Activated CD4-positive, alpha-beta memory T cell treated with anti-CD3 and anti-CD28 coated beads, Interleukin-2, amount 10 ng/mL, durations not matched to agents 7 days and 5 days (primary cell): ENCODE results near the gene IRX5. TPM values are rescaled to one million over a fixed set of nuclear protein-coding genes. Genes with fewer than 3 reads are reported as not detected.

Experiments
- CTCF ChIA-PET: fragments of 350-600 bp; sonication (Branson Sonifier 250); formaldehyde crosslinking; loops from one replicate; lab custom pipeline; 2021; ENCODE audit warnings: antibody characterized with exemption, inconsistent platforms; lab: Charles Lee
- POLR2A ChIA-PET: fragments of 350-600 bp; sonication (Branson Sonifier 250); formaldehyde crosslinking; loops from one replicate; lab custom pipeline; 2021; ENCODE audit warnings: antibody characterized with exemption; lab: Charles Lee
- DNase-seq: peaks from one replicate; pipeline ENCODE4 v3.0.0-alpha.2; 2020
- H3K27ac Mint-ChIP-seq: one replicate; pipeline ENCODE4 v1.8.0; 2021; ENCODE audit warnings: mild to moderate bottlenecking, mixed read lengths
- H3K27me3 Mint-ChIP-seq: one replicate; pipeline ENCODE4 v1.8.0; 2021; ENCODE audit warnings: mixed read lengths
- H3K36me3 Mint-ChIP-seq: one replicate; pipeline ENCODE4 v1.8.0; 2021; ENCODE audit warnings: low read depth, mixed read lengths
- H3K4me1 Mint-ChIP-seq: one replicate; pipeline ENCODE4 v1.8.0; 2021; ENCODE audit warnings: mixed read lengths
- H3K4me3 Mint-ChIP-seq: one replicate; pipeline ENCODE4 v1.8.0; 2021; ENCODE audit warnings: mild to moderate bottlenecking, mixed read lengths
- H3K9me3 Mint-ChIP-seq: one replicate; pipeline ENCODE4 v1.8.0; 2021; ENCODE audit warnings: mixed read lengths
- total RNA-seq, 2 experiments: library from RNA; stranded (reverse); gene quantifications; one replicate each; pipeline ENCODE4 v1.2.3, GENCODE V29; 2021

The IRX5 gene
- total RNA-seq, 2 experiments from 2014 or later = 0.38 TPM

DNA sequence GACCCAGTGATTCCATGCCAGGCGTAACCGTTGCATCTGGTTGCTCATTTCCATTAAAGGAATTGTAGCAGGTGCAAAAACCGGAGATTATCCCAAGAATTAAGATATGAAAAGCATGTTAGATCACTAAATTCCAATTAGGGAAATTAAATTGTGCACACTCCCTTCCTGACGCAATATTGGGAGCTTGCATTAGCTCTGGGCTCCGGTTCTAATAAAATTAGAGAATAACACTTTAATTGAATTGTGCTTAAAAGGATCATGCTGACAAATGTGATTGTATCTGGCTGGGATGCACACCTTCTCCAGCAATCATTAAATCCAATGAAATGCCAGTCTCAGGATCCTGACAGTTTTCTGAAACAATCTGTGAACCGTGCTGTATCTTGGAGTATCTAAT lies 38.1 kb downstream of the IRX5 start:
- POLR2A ChIA-PET = no interaction called here
- no peak overlapping the region for H3K27ac Mint-ChIP-seq
- no peaks in the 10 kb centered on the region for H3K27me3 Mint-ChIP-seq
- no peak overlapping the region for H3K4me3 Mint-ChIP-seq
- H3K4me1 Mint-ChIP-seq = no peaks in the 10 kb centered on the region
- H3K9me3 Mint-ChIP-seq = no peaks in the 10 kb centered on the region
- no peak for DNase-seq
- CTCF ChIA-PET = no interaction called here
- H3K36me3 Mint-ChIP-seq = no peaks in the 10 kb centered on the region

DNA sequence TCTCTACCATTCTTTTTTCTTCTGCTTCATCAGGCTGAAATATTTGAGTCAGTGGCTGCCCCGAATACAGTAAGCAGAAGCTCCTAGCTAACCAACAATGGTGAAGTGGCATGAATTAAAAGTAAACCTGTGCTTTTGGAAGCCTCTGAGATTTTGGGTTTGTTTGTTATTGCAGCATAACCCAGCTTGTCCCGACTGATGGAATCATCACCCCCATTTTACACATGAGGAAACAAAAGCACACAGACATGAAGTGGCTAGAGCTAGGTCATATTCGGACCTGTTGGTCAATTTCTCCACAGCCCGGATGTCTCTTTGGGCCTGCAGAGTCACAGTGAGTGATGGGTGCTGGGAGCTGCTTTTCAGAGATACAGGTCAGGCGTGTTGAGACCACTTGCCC lies 39.4 kb downstream of the IRX5 start:
- no peak overlapping the region for H3K27ac Mint-ChIP-seq
- no peak overlapping the region for H3K4me3 Mint-ChIP-seq
- ChIA-PET POLR2A (no interaction called here), CTCF (no interaction called here)
- no peaks in the 10 kb centered on the region for H3K36me3 Mint-ChIP-seq
- H3K9me3 Mint-ChIP-seq = no peaks in the 10 kb centered on the region
- no peaks in the 10 kb centered on the region for H3K27me3 Mint-ChIP-seq
- no peak for DNase-seq
- no peaks in the 10 kb centered on the region for H3K4me1 Mint-ChIP-seq

DNA sequence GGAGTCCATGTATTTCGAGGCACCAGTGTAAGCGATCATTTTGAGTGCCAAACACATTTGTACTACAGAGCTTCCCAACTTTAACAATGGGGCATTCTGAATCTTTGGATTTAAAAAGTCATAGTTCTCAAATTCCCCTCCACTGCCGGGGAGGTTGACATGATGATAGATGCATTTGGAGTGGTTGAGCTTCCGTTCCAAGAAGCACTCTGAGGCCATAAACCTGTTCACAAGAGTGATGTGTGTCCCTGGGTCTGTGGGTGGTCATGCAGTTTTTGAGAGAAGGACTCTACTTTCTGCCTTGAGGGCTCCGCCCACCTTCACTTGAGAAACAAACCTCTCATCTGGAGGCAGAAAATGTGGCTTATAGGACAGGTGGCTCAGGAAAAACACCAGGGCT lies 43.7 kb downstream of the IRX5 start:
- Mint-ChIP-seq H3K27ac (no peak overlapping the region), H3K27me3 (no peaks in the 10 kb centered on the region), H3K4me1 (no peaks in the 10 kb centered on the region), H3K9me3 (no peaks in the 10 kb centered on the region), H3K36me3 (no peaks in the 10 kb centered on the region), H3K4me3 (no peak overlapping the region)
- DNase-seq = no peak
- POLR2A ChIA-PET = no interaction called here
- CTCF ChIA-PET = no interaction called here

DNA sequence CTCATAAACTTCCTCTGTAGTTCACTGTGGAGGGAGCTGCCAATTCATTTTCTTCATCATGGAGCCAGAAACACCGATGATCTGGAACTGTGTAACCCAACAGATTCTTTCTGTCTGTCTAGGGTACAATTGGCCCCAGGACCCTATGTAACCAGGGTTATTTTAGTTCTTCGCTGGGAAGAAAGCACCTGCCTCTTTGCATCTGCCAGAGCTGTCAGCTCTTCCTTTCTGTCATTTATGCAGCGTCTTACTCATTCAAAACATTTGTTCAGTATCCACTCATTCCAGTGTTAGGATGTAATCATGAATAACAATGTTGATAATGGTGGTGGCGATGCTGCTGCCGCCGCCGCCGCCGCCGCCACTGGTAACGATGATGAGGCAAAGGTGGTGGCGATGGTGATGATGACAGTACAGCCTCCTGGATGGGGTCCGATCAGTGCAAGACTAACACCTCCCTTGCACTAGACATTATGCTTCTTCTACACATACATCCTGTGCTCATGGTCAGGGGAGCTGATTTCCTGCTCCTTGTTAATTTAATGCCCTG lies 46.1 kb downstream of the IRX5 start:
- Mint-ChIP-seq H3K4me1 (no peaks in the 10 kb centered on the region), H3K27ac (no peak overlapping the region), H3K4me3 (no peak overlapping the region), H3K27me3 (no peaks in the 10 kb centered on the region), H3K36me3 (no peaks in the 10 kb centered on the region), H3K9me3 (no peaks in the 10 kb centered on the region)
- ChIA-PET POLR2A (no interaction called here), CTCF (no interaction called here)
- no peak for DNase-seq

DNA sequence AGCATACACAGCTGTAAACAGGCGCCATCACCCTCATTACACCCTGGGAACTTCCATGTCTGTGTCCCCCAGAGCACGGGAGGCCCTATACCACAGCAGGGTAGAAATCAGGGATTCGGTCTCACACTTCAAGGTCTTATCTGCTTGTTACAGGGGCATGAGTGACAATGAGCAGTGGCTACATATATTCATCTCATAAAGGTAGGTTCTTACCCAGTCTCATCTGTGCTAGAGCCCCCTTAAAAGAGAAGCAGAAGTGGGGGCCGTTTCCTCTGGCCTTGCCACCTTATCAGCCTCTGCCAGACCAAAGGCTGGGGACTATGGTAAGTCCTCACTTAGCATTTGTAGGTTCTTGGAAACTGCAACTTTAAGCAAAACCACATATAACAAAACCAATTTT lies 46.5 kb downstream of the IRX5 start:
- no peaks in the 10 kb centered on the region for H3K4me1 Mint-ChIP-seq
- H3K4me3 Mint-ChIP-seq = no peak overlapping the region
- ChIA-PET POLR2A (no interaction called here), CTCF (no interaction called here)
- no peaks in the 10 kb centered on the region for H3K36me3 Mint-ChIP-seq
- H3K9me3 Mint-ChIP-seq = no peaks in the 10 kb centered on the region
- no peak for DNase-seq
- H3K27me3 Mint-ChIP-seq = no peaks in the 10 kb centered on the region
- H3K27ac Mint-ChIP-seq = no peak overlapping the region

DNA sequence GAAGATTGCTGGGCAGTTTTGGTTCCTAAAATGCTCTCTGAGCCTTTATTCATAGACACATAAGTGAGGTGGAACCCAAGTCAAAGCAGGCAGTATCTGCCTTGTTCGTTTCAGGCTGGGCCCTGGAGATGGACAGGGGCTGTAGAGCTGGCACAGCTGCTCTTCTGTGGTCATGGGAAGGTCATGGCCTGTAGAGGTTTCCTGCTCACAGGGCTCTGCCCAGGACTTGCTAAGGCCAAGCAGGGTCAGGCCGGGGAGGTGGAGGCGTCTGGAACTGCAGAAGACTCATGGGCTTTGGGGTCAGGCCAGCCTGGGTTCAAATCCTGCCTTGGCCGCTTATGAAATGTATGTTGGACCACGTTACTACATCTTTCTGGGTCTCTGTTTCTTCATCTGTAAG lies 50.2 kb downstream of the IRX5 start:
- no peak for DNase-seq
- Mint-ChIP-seq H3K36me3 (no peaks in the 10 kb centered on the region), H3K27ac (no peak overlapping the region), H3K4me3 (no peak overlapping the region), H3K9me3 (no peaks in the 10 kb centered on the region), H3K27me3 (no peaks in the 10 kb centered on the region), H3K4me1 (no peaks in the 10 kb centered on the region)
- ChIA-PET CTCF (no interaction called here), POLR2A (interaction anchor here (0.7 kb wide), 1 partner anchor 844 kb away, joined by 3 read pairs; no protein-coding TSS in a partner anchor)
